Anterior cingulate cortex (tissue), 58 donors: ENCODE results near the gene DLX2.
A peak's percentile ranks its signal among the peaks of the same experiment; 100 is the strongest.

Source experiments
- DNase-seq, 58 donors: peaks; one replicate each; lab custom pipeline; 2025; lab: John Stamatoyannopoulos, UW

Gene DLX2

GRCh38 chr2:172108587-172108930, 5.9 kb upstream of the DLX2 start:
- no peak for DNase-seq

GRCh38 chr2:172107690-172108586, 5.2 kb upstream of the DLX2 start:
- DNase-seq: no peak

- DNase-seq: no peak
These were observed 3.6 kb upstream of the DLX2 start for GRCh38 chr2:172106108-172106961.

- no peak for DNase-seq
These were observed 2.9 kb upstream of the DLX2 start for GRCh38 chr2:172105471-172106107.

GRCh38 chr2:172103471-172104272, 972 bp upstream of the DLX2 start:
- DNase-seq: peak in 36 of 58 donors; percentile 14 to 79 (median 42)

- no peak for DNase-seq
These were observed 794 bp downstream of the DLX2 start for GRCh38 chr2:172101821-172102390.

GRCh38 chr2:172100935-172101820, 1.5 kb downstream of the DLX2 start:
- DNase-seq: no peak

GRCh38 chr2:172100080-172100934, 2.4 kb downstream of the DLX2 start:
- DNase-seq: no peak

GRCh38 chr2:172099472-172100079, 3.1 kb downstream of the DLX2 start:
- DNase-seq: no peak

GRCh38 chr2:172098650-172099471, 3.8 kb downstream of the DLX2 start:
- peak in 1 of 58 donors; percentile 34 for DNase-seq

GRCh38 chr2:172098287-172098649, 4.4 kb downstream of the DLX2 start:
- no peak for DNase-seq

GRCh38 chr2:172097557-172098131, 5.1 kb downstream of the DLX2 start:
- no peak for DNase-seq

- DNase-seq: no peak
These were observed 5.8 kb downstream of the DLX2 start for GRCh38 chr2:172096626-172097547.

GRCh38 chr2:172095905-172096625, 6.6 kb downstream of the DLX2 start:
- no peak for DNase-seq
